RWPE1 (cell line): ENCODE data around the gene SKA3.
"Not testable (repeated sequence)": the region's sequence is repeated elsewhere in the genome, so short reads cannot be mapped to it uniquely, and the experiment has no call there.

ENCODE experiments used
- CTCF ChIA-PET: fragments of 350-600 bp; sonication (Branson Sonifier 250); formaldehyde crosslinking; extraction: SDS; loops from one replicate; lab custom pipeline; 2021; lab: Yijun Ruan, JAX
- POLR2A ChIA-PET: fragments of 400-600 bp; formaldehyde crosslinking; extraction: SDS; loops from one replicate; lab custom pipeline; 2020; ENCODE audit warnings: antibody characterized with exemption; ENCODE audit not compliant: low non-redundant PET; lab: Yijun Ruan, JAX
- DNase-seq: peaks from one replicate; pipeline ENCODE4 v3.0.0; 2012; ENCODE audit warnings: low spot score
- H3K27ac ChIP-seq: fragments of 450-650 bp; 2 replicates; pipeline ENCODE4 v1.5.1; 2017
- TF ChIP-seq, protein P1 (sequence below): fragments of 450-650 bp; conservative IDR thresholded peaks from 2 replicates; pipeline ENCODE4 v1.5.1; 2017; ENCODE audit warnings: low read depth, mild to moderate bottlenecking

SKA3 gene

DNA sequence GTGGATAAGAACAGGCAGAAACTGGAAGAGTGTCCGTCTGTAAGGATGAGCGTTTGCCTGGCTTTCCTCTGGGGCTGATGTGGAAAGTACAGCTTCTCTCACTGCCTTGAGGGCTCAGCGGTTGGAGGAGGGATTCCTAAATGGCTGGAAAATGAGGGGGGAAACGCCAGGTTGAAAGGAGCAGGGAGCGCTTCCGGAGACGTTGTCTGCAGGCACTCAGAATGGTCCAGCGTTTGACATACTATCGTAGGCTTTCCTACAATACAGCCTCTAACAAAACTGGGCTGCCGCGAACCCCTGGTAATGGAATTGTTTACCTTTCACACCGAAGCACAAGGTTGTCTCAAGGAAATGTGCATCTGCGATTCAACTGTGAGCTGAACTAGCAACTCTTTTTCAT is 40.0 kb upstream of the SKA3 start:
- TF ChIP-seq, protein P1, sequence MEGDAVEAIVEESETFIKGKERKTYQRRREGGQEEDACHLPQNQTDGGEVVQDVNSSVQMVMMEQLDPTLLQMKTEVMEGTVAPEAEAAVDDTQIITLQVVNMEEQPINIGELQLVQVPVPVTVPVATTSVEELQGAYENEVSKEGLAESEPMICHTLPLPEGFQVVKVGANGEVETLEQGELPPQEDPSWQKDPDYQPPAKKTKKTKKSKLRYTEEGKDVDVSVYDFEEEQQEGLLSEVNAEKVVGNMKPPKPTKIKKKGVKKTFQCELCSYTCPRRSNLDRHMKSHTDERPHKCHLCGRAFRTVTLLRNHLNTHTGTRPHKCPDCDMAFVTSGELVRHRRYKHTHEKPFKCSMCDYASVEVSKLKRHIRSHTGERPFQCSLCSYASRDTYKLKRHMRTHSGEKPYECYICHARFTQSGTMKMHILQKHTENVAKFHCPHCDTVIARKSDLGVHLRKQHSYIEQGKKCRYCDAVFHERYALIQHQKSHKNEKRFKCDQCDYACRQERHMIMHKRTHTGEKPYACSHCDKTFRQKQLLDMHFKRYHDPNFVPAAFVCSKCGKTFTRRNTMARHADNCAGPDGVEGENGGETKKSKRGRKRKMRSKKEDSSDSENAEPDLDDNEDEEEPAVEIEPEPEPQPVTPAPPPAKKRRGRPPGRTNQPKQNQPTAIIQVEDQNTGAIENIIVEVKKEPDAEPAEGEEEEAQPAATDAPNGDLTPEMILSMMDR: no peak
- H3K27ac ChIP-seq: no peak overlapping the region
- DNase-seq: no peak
- CTCF ChIA-PET: no interaction called here
- POLR2A ChIA-PET: no interaction called here

DNA sequence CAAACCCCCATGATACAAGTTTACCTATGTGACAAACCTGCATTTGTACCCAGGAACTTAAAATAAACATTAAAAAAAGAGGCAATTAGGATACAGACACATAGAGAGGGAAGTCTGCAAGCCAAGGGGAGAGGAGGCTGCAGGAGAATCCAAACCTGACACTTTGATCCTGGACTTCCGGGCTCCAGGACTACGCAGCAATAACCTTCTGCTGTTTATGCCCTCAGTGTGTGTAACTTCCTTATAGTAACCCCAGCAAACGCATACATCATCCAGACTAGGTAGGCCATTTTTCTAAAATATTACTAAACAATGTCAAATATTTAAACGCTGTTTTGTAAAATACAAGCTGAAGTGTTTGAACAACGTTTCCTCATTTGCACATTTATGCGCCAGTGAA is 39.1 kb upstream of the SKA3 start:
- CTCF ChIA-PET, POLR2A ChIA-PET, H3K27ac ChIP-seq, DNase-seq: not testable (repeated sequence)

DNA sequence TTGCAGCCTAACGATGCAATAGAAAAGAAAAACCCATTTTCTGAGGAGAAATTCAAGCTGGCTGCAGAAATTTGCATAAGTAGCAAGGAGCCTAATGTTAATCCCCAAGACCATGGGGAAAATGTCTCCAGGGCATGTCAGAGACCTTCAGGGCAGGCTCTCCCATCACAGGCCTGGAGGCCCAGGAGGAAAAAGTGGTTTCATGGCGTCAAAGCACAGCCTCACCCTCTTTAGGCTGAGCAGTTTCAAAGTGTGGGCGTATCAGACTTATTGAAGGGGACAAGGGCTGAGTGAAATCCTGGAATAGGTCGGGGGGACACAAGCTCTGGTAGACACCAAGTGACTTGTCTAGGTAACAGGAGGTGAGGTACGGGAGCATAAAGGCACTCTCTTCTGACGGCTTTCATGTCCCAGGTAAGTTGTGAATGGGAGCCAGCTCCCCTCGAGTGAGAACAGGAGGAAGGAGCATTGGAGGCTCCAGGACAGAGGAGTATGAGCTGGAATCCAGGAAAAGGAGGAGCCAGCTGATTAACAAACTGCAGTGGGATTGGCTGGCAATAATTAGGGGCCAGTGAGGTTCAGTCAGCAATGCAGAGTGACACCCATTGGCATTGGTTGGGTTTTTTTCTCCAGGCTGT is 35.9 kb upstream of the SKA3 start:
- TF ChIP-seq, protein P1: no peak
- DNase-seq: no peak
- H3K27ac ChIP-seq: no peak overlapping the region
- POLR2A ChIA-PET: no interaction called here
- CTCF ChIA-PET: no interaction called here

DNA sequence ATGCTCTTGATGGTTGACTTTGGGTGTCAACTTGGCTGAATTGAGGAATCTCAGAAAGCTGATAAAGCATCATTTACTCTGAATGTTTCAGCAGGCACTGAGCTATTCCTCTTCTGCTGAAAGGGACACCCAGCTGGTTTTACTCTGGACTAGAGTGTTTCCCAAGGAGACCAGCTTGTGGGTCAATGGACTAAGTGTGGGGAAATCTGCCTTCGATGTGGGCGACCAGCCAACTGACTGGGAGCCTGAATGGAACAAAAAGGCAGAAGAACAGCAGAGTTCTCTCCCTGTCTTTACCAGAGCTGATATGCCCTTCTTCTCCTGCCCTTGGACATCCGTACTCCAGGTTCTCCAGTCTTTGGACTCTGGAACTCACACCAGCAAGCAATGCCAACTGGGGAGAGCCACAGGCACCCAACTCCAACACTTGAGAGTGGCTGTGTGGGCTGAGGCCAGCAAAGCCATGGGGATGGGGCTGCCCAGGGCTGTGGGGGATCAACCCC is 32.4 kb upstream of the SKA3 start:
- H3K27ac ChIP-seq: no peak overlapping the region
- ChIA-PET POLR2A (no interaction called here), CTCF (no interaction called here)
- TF ChIP-seq, protein P1: no peak
- DNase-seq: no peak

DNA sequence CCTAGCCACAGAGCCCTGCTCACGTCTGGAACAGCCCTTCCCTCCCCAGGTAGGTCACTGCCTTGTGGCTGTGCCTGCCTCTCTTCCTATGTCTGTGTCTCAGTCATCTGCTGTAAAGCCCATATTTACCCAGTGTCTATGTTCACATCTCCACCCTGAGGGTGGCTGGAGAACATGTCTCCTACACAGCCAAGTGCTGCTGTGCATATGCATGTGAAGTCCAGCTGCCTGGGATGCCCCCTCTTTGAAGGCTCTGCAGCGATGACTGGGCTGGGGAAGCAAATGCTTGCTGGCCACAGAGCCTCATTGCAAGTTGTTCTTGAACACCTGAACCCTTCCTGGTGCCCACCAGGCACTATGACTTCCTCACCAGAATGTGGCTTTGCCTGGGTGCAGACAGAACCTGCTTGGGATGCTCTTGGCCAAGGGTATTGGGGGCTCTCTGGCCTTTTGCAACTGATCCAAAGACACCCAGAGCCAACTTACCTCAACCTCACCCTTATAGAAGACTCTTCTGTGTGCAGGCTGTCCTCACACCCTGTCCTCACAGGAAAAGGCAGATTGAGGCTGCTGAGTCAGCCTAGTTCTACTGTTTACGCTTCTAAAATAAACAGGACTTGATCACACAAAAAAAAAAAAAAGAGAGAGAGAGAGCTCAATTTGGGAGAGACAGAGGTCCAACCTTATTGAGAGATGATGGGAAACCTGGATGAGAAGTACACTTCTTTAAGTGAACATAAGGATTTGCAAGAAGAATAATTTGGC is 26.6 kb upstream of the SKA3 start:
- H3K27ac ChIP-seq: no peak overlapping the region
- TF ChIP-seq, protein P1: no peak
- no peak for DNase-seq
- ChIA-PET CTCF (no interaction called here), POLR2A (no interaction called here)

DNA sequence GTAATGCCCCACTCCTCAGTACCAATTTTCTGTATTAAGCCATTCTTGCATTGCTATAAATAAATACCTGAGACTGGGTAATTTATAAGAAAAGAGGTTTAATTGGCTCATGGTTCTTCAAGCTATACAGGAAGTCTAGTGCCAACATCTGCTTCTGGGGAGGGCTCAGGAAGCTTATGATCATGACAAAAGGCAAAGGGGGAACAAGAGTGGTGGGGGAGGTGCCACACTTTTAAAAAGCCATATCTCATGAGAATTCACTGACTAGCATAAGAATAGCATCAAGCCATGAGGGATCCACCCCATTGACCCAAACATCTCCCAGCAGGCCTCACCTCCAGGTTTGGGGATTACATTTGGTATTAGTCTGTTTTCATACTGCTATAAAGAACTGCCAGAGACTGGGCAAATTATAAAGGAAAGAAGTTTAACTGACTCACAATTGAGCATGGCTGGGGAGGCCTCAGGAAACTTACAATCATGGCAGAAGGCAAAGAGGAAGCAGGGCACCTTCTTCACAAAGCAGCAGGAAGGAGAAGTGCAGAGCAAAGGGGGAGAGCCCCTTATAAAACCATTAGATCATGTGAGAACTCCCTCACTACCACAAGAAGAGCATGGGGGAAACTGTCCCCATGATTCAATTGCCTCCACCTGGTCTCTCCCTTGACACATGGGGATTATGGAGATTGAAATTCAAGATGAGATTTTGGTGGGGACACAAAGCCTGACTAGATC is 25.3 kb upstream of the SKA3 start:
- POLR2A ChIA-PET, DNase-seq: not testable (repeated sequence)

DNA sequence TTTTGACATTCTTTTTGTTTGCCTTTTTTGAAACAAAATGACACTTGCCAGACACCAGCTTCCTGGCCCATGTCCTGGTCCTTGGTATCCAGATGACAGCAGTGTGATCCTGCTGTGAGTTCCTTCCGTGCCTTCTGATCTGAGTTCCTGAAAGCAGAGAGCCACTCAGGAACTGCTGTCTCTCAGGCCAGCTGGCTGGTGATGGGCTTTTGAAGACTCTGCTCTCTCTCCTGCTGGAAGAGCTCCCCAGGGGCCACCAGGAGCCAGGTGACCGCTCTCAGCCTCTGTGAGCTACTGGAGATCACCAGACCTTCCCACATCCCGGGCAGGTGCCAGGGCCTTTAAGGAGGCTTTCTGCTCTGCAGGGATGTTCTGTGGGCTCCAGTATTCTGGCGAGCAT is 22.0 kb upstream of the SKA3 start:
- CTCF ChIA-PET, POLR2A ChIA-PET, H3K27ac ChIP-seq, DNase-seq: not testable (repeated sequence)

More for the DNA sequence above, 25.3 kb upstream of the SKA3 start:
- H3K27ac ChIP-seq, CTCF ChIA-PET: not testable (repeated sequence)

DNA sequence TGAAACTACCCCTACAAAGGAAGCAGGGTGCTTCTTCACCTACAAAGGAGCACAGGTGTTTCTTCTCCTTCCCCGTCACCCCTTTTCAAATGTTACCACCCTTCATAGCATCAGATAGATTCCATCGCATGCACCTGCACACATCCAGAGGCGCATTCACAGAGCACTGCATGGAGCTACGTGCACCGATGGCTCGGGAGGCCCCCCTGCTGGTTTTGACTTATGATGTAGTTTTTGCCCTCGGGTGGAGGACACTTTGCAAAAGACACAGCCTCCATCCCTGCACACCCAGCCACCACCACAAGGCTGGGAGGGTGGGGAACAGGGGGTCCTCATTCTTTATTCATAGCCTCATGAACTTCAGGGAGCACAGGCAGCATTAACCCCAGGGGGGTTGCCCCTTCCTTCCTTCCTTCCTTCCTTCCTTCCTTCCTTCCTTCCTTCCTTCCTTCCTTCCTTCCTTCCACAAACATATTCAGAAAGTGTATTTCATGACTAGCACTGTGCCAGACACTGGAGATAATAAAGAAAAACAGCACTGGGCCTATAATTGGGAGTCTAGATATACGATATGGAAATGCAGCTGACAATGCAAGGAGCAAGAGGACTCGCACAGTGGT is 21.4 kb upstream of the SKA3 start:
- POLR2A ChIA-PET, H3K27ac ChIP-seq, DNase-seq, CTCF ChIA-PET: not testable (repeated sequence)

DNA sequence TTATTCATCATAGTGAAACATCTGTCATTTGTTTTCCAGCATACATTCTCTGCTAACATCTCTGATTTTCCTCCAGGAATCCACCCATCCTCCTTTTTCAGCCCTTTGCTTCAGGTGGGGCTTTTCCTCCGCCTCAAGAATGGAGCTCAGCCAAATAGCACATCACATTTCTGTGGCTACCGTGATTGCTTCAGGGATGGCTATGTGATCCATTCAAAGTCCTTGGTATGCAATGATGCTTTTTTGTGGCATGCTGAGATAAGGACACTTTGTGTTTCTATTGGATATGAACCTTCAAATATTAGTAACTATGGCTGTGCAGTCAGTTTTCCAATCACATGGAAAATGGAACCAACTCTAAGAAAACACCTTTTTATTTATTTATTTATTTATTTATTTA is 18.4 kb upstream of the SKA3 start:
- DNase-seq, CTCF ChIA-PET, POLR2A ChIA-PET: not testable (repeated sequence)

DNA sequence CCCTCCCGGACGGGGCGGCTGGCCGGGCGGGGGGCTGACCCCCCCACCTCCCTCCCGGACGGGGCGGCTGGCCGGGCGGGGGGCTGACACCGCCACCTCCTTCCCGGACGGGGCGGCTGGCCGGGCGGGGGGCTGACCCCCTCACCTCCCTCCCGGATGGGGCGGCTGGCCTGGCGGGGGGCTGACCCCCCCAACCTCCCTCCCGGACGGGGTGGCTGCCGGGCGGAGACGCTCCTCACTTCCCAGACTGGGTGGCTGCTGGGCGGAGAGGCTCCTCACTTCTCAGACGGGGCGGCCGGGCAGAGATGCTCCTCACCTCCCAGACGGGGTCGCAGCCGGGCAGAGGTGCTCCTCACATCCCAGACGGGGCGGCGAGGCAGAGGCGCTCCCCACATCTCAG is 10.1 kb upstream of the SKA3 start:
- DNase-seq, POLR2A ChIA-PET, H3K27ac ChIP-seq, CTCF ChIA-PET: not testable (repeated sequence)

More for the DNA sequence above, 18.4 kb upstream of the SKA3 start:
- H3K27ac ChIP-seq: not testable (repeated sequence)
